CD14-positive monocyte (primary cell): ENCODE results near the gene VSTM2A. TPM values are rescaled to one million over a fixed set of nuclear protein-coding genes. Genes with fewer than 3 reads are reported as not detected.

Source experiments
- DNase-seq, 3 donors: peaks; one replicate each; pipeline ENCODE4 v3.0.0-alpha.2; 2011 to 2022
- H2AFZ ChIP-seq: 2 replicates; pipeline ENCODE4 v1.6.0; 2012; ENCODE audit warnings: mild to moderate bottlenecking, low read depth, low read length, inconsistent platforms; ENCODE audit not compliant: insufficient read depth, poor library complexity, severe bottlenecking
- H3K27ac ChIP-seq, 2 donors: 1 replicate in 1 of 2; 2 replicates in 1 of 2; pipeline ENCODE4 v1.5.1; 2012 to 2013; ENCODE audit warnings: low read length in 2 of 2, control low read depth in 1 of 2, inconsistent platforms in 1 of 2, low read depth in 1 of 2, mild to moderate bottlenecking in 1 of 2
- H3K27me3 ChIP-seq, 2 donors: one replicate each; pipeline versions ENCODE4 v1.6.0 to v1.6.1; 2011 to 2013; ENCODE audit warnings: low read length in 2 of 2; ENCODE audit not compliant: control insufficient read depth in 2 of 2, insufficient read depth in 2 of 2
- H3K36me3 ChIP-seq, 2 donors: replicated peaks in 1 of 2; 1 replicate in 1 of 2; 2 replicates in 1 of 2; pipeline versions ENCODE4 v1.5.1 to v1.6.1; 2012 to 2013; ENCODE audit warnings: low read length in 2 of 2, control low read depth in 1 of 2, inconsistent platforms in 1 of 2, mild to moderate bottlenecking in 1 of 2; ENCODE audit not compliant: insufficient read depth in 2 of 2, control insufficient read depth in 1 of 2
- H3K4me1 ChIP-seq, 2 donors: 1 replicate in 1 of 2; 2 replicates in 1 of 2; pipeline versions ENCODE4 v1.5.1 to v1.6.1; 2012 to 2013; ENCODE audit warnings: low read length in 2 of 2, control low read depth in 1 of 2, inconsistent platforms in 1 of 2, mild to moderate bottlenecking in 1 of 2, moderate library complexity in 1 of 2; ENCODE audit not compliant: insufficient read depth in 2 of 2, control insufficient read depth in 1 of 2
- H3K4me2 ChIP-seq: replicated peaks from 2 replicates; pipeline ENCODE3; 2012; ENCODE audit warnings: low read length, moderate library complexity, mild to moderate bottlenecking; ENCODE audit not compliant: poor library complexity, severe bottlenecking; ENCODE audit errors: extremely low read depth
- H3K4me3 ChIP-seq, 3 experiments: fragments of 200-600 bp in 1 of 3; sonication (generic) in 1 of 3; replicated peaks in 1 of 3; 1 replicate in 2 of 3; 2 replicates in 1 of 3; pipeline ENCODE4 v1.5.1; 2011 to 2013; ENCODE audit warnings: low read length in 3 of 3, mild to moderate bottlenecking in 3 of 3, control low read depth in 2 of 3, low read depth in 2 of 3, inconsistent platforms in 1 of 3, moderate library complexity in 1 of 3
- H3K79me2 ChIP-seq: 2 replicates; pipeline ENCODE4 v1.6.0; 2012; ENCODE audit warnings: mild to moderate bottlenecking, control low read depth, inconsistent platforms, low read length, moderate library complexity; ENCODE audit not compliant: insufficient read depth
- H3K9ac ChIP-seq: 2 replicates; pipeline ENCODE4 v1.6.0; 2017; ENCODE audit warnings: low read length, mild to moderate bottlenecking; ENCODE audit not compliant: insufficient read depth, poor library complexity, severe bottlenecking
- H3K9me3 ChIP-seq, 2 donors: replicated peaks in 1 of 2; 1 replicate in 1 of 2; 2 replicates in 1 of 2; pipeline versions ENCODE4 v1.5.1 to v1.6.1; 2012 to 2013; ENCODE audit warnings: low read length in 2 of 2, control low read depth in 1 of 2; ENCODE audit not compliant: control insufficient read depth in 1 of 2, insufficient read depth in 1 of 2
- H4K20me1 ChIP-seq: 2 replicates; pipeline ENCODE4 v1.6.0; 2012; ENCODE audit warnings: mild to moderate bottlenecking, low read length, control low read depth, moderate library complexity; ENCODE audit not compliant: insufficient read depth
- H3K27ac Mint-ChIP-seq, 7 donors: one replicate each; pipeline ENCODE4 v1.8.0; 2020; ENCODE audit warnings: mild to moderate bottlenecking in 7 of 7, mixed read lengths in 7 of 7, moderate library complexity in 6 of 7, inconsistent platforms in 2 of 7
- H3K27me3 Mint-ChIP-seq, 3 donors: one replicate each; pipeline ENCODE4 v1.8.0; 2021 to 2022; ENCODE audit warnings: low read depth in 3 of 3, mild to moderate bottlenecking in 3 of 3, mixed read lengths in 3 of 3, moderate library complexity in 3 of 3, inconsistent platforms in 1 of 3
- H3K36me3 Mint-ChIP-seq, 2 donors: one replicate each; pipeline ENCODE4 v1.8.0; 2020; ENCODE audit warnings: mixed read lengths in 2 of 2, inconsistent platforms in 1 of 2, mild to moderate bottlenecking in 1 of 2
- H3K4me1 Mint-ChIP-seq: one replicate; pipeline ENCODE4 v1.8.0; 2020; ENCODE audit warnings: mild to moderate bottlenecking, mixed read lengths
- H3K4me3 Mint-ChIP-seq, 2 donors: one replicate each; pipeline ENCODE4 v1.8.0; 2020; ENCODE audit warnings: mild to moderate bottlenecking in 2 of 2, mixed read lengths in 2 of 2, moderate library complexity in 1 of 2
- H3K9me3 Mint-ChIP-seq, 7 donors: one replicate each; pipeline ENCODE4 v1.8.0; 2020 to 2022; ENCODE audit warnings: mixed read lengths in 7 of 7, mild to moderate bottlenecking in 6 of 7, moderate library complexity in 6 of 7, inconsistent platforms in 2 of 7
- CTCF ChIP-seq: fragments of 200-600 bp; IDR thresholded peaks from one replicate; pipeline ENCODE4 v1.8.0; 2022; ENCODE audit warnings: antibody characterized with exemption, mild to moderate bottlenecking
- WGBS: methylation state at CpG from one replicate; pipeline ENCODE4 v1.1.5; 2013; ENCODE audit warnings: missing lambda C conversion rate; ENCODE audit not compliant: insufficient coverage; 5-methylcytosine and 5-hydroxymethylcytosine counted together
- intact Hi-C, 2 donors: fragments of 100-400 bp; cut with micrococcal nuclease; formaldehyde crosslinking; loops; one replicate each; pipeline versions ENCODE4 v1.15.0 to v1.15.1; 2023
- polyA plus RNA-seq, 3 donors: library from polyadenylated mRNA; depleted of rRNA in 1 of 3; unstranded in 2 of 3; stranded (reverse) in 1 of 3; fragments of 300-500 nt in 2 of 3; fragments of >200 nt in 1 of 3; fragmentation: Illumina TruSeq in 2 of 3; gene quantifications; 1 replicate in 2 of 3; 2 replicates in 1 of 3; pipeline ENCODE4 v1.2.3, GENCODE V29; 2012 to 2021

Gene VSTM2A
- polyA plus RNA-seq, 3 donors: not detected

GRCh38 chr7:54559401-54559800, 17.2 kb downstream of the VSTM2A start:
- peaks cover 0 to 2% (median 0%) of the 10 kb centered on the region in 3 donors for H3K27me3 Mint-ChIP-seq
- no peak overlapping the region for H3K4me3 Mint-ChIP-seq
- Histone ChIP-seq H3K9ac (no peak overlapping the region), H4K20me1 (no peaks in the 10 kb centered on the region), H3K36me3 (no peaks in the 10 kb centered on the region), H3K9me3 (peaks cover 3 to 4% of the 10 kb centered on the region in 2 donors), H3K79me2 (no peaks in the 10 kb centered on the region), H3K4me1 (no peaks in the 10 kb centered on the region), H3K4me2 (no peak overlapping the region), H3K27ac (no peak overlapping the region), H3K4me3 (no peak overlapping the region), H2AFZ (no peak overlapping the region), H3K27me3 (no peaks in the 10 kb centered on the region)
- DNase-seq: no peak
- H3K9me3 Mint-ChIP-seq: peaks cover 0 to 5% (median 1%) of the 10 kb centered on the region in 7 donors
- WGBS: no CpG with 5 or more reads among the region's 1 CpG
- H3K27ac Mint-ChIP-seq: no peak overlapping the region
- intact Hi-C loops: no loop called here
- TF ChIP-seq CTCF: no peak
- no peaks in the 10 kb centered on the region for H3K4me1 Mint-ChIP-seq
- no peaks in the 10 kb centered on the region for H3K36me3 Mint-ChIP-seq

- intact Hi-C loops: no loop called here
- no peak for DNase-seq
- Histone ChIP-seq H3K4me1 (no peaks in the 10 kb centered on the region), H3K4me3 (no peak overlapping the region), H3K9me3 (peaks cover 3 to 4% of the 10 kb centered on the region in 2 donors), H3K79me2 (no peaks in the 10 kb centered on the region), H3K36me3 (no peaks in the 10 kb centered on the region), H3K4me2 (no peak overlapping the region), H3K27ac (no peak overlapping the region), H3K27me3 (no peaks in the 10 kb centered on the region), H4K20me1 (no peaks in the 10 kb centered on the region), H3K9ac (no peak overlapping the region), H2AFZ (no peak overlapping the region)
- H3K9me3 Mint-ChIP-seq: peaks cover 0 to 5% (median 0%) of the 10 kb centered on the region in 7 donors
- H3K27me3 Mint-ChIP-seq: peaks cover 0 to 2% (median 0%) of the 10 kb centered on the region in 3 donors
- WGBS: no CpG with 5 or more reads among the region's 2 CpGs
- H3K27ac Mint-ChIP-seq: no peak overlapping the region
- no peaks in the 10 kb centered on the region for H3K4me1 Mint-ChIP-seq
- TF ChIP-seq CTCF: no peak
- no peaks in the 10 kb centered on the region for H3K36me3 Mint-ChIP-seq
- H3K4me3 Mint-ChIP-seq: no peak overlapping the region
Observed at GRCh38 chr7:54560198-54560597, 18.0 kb downstream of the VSTM2A start.
